ENCODE data around the gene TSGA10.
"Not testable (repeated sequence)": the region's sequence is repeated elsewhere in the genome, so short reads cannot be mapped to it uniquely, and the experiment has no call there.

TSGA10 gene

GRCh38 chr2:99067871-99068625 lies 86.7 kb downstream of the TSGA10 start:
- no peak for DNase-seq

GRCh38 chr2:99066075-99066958 lies 88.4 kb downstream of the TSGA10 start:
- peak; percentile 81 for DNase-seq

GRCh38 chr2:99049187-99049586 lies 105.6 kb downstream of the TSGA10 start:
- DNase-seq: not testable (repeated sequence)

DNA sequence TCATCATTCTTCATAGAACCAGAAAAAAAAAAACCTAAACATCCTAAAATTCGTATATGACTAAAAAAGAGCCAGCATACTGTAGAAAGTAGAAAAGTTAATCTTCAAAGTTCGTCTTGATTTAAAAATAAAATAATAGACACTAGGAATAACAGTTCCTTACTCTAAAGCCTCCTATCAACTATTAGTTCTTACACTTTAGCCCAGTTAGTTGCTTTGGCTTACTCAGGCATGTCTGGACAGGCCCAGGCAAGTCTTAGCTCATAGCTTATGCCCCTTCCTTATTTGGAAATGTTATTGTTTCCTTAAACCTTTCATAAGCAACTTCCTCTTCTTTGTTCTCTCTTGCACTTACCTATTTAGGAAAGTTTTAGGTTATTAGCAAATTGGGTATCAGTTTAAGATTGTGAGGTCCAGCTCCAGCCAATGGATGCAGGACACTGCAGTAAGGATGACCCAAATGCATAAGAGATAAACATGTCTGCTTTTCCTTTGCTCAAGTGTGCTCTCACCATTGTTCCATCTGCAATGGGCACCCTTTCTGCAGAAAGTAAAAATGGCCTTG lies 113.9 kb downstream of the TSGA10 start:
- DNase-seq: not testable (repeated sequence)

DNA sequence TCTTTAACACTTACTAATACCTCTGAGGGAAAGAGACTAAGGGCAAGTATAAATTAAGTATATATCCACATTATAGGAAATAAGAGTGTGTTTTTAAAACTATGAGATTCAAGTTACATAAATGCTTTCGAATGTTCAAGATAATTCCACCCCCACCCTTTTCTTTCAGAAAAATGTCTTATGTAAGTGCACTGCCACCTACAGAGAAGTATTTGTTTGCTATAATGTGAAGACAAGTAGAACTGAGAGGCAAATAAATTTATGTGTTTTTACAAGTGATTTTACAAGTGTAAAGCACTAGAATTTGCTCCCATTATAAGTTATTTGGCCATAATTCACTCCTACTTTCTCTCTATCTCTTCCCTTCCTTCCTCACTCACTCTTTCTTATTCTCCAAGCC lies 118.8 kb downstream of the TSGA10 start:
- DNase-seq: no peak

DNA sequence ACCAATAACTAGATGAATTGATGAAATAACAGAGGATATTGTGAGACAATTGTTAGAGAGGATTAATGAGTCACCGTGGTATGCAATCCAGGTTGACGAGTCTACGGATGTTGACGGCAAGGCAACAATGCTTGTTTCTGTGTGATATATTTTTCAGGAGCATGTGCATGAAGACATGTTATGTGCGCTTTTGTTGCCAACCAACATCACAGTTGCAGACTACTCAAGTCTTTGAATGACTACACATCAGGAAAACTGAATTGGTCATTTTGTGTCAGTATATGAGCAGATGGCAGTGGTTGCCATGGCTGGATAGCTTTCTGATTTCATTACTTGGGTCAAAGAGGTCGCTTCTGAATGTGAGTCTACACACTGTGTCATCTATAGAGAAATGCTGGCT lies 122.0 kb downstream of the TSGA10 start:
- DNase-seq: no peak

GRCh38 chr2:99032001-99032400 lies 122.7 kb downstream of the TSGA10 start:
- no peak for DNase-seq

- no peak for DNase-seq
These were observed 123.3 kb downstream of the TSGA10 start for GRCh38 chr2:99031481-99031880.

DNA sequence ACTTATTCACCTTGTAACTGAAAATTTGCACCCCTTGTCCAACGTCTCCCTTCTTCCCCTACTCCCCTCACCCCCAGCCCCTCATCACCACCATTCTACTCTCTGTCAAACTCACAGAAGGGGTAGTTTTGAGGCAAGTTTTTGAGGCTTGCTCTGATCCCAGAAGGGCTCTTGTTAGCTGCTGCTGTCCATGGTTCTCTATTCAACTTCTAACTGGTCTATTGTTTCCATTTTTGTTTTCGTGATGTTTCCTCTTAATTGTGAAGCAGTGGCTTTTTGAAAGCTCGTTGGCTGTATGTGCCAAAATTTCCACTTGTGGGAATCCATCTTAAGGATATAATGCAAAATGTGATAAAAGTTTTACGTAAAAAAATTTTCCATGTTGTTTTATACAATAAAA lies 126.2 kb downstream of the TSGA10 start:
- no peak for DNase-seq

GRCh38 chr2:99027856-99028255 lies 126.9 kb downstream of the TSGA10 start:
- no peak for DNase-seq

GRCh38 chr2:99000708-99001107 lies 154.0 kb downstream of the TSGA10 start:
- no peak for DNase-seq

DNA sequence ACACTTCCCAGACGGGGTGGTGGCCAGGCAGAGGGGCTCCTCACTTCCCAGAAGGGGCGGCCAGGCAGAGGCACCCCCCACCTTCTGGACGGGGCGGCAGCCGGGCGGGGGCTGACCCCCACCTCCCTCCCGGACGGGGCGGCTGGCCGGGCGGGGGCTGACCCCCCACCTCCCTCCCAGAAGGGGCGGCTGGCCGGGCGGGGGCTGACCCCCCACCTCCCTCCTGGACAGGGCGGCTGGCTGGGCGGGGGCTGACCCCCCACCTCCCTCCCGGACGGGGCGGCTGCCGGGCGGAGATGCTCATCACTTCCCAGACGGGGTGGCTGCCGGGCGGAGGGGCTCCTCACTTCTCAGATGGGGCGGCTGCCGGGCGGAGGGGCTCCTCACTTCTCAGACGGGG lies 166.0 kb downstream of the TSGA10 start:
- DNase-seq: not testable (repeated sequence)

DNA sequence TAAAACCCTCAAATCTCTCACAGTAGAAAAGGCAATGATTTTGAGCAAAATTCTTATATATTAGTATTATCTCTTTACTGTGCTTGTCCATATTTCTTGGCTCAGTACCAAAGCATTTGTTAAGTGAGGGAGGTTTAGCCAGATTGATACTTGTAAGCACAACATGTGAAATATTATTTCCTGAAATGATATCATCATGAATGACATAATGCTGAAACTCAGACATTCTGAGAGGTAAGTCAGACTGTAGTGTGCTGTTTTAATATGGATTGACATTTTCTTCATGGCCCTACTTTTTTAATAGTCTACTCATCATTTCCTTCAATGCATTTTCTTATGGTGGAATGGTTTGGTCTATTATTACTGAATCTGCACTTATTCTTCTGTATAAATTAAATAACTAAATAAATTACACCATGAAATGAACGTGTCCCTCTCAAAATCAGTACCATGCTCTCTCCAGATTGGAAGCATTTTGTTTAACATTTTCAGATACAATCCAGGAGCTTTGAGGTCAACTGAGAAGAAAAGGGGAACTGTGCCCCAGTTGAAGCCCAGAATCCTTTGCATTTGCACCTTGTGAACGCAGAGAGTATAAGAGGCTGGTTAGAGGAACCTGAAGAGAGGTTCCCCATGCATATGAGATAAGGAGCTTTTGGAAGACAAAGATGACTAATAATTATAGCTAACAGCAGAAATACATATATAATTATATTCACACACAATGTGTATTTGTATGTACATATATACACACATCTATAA lies 168.7 kb downstream of the TSGA10 start:
- no peak for DNase-seq

GRCh38 chr2:98975611-98976010 lies 179.1 kb downstream of the TSGA10 start:
- no peak for DNase-seq

DNA sequence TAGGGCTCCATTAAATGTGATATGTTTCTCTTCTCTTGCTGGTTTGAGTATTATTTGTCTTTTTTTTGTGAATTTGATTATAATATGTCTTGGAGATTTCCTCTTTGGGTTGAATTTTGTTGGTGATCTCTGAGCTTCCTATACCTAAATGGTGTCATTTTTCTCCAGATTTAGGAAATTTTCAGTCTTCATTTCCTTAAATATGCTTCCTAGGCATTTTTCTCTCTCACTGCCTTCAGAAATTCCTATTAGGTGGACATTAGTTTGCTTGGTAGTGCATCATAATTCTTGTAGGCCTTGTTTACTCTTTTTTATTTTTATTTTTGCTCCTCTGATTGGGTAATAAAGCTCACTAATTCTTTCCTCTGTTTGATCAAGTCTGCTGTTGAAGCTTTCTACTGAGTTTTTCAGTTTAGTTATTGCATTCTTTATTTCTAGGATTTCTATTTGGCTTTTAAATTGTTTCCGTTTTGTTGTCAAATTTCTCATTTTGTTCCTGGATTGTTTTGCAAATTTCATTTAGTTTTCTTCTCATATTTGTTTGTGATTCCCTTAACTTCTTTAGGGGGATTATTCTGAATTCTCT lies 182.1 kb downstream of the TSGA10 start:
- no peak for DNase-seq

DNA sequence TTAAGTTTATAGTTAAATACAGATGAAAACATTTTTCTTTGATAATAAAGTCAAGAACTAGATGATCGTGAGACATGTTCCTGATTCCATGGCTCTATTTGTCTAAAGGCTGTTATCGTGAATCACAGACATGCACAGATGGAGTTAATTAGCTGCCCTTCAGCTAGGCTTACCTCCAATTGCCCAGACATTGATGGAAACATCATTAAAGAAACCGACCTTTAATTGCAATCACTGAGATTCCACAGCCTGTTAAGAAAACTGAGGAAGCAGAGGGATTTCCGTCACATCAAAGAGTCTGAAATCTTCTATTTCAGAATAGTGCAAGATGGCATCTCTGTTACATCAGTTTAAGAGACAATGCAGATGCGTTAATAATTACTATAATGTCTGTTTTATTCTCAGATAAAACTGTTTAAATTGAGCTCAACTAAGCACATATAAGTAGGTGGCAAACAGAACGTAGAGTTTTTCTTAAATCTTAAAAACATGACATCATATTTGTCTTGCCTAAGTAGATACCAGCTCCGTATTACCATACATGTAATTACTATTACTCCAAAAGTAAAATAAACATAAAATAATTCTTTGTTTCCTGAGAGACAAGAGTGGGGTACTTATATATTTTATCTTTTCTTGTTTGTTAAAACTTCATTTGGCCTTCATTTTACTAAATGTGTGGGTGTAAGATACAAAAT lies 194.8 kb downstream of the TSGA10 start:
- DNase-seq: no peak

DNA sequence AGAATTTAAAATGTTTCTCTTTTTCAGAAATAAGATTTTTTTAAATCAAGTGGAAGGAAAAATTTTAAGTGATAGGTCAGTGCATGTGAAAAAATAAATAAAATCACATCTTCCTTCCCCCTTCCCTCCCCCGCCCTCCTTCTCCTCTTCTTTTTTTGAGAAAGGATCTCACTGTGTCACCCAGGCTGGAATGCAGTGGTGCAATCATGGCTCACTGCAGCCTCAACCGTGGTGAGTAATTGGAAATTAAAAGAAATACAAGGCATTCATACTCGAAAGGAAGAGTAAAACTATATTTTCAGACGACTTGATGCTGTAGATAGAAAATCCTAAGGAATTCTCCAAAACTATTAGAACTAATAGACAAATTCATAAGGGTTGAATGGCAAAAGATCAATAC lies 201.8 kb downstream of the TSGA10 start:
- no peak for DNase-seq

DNA sequence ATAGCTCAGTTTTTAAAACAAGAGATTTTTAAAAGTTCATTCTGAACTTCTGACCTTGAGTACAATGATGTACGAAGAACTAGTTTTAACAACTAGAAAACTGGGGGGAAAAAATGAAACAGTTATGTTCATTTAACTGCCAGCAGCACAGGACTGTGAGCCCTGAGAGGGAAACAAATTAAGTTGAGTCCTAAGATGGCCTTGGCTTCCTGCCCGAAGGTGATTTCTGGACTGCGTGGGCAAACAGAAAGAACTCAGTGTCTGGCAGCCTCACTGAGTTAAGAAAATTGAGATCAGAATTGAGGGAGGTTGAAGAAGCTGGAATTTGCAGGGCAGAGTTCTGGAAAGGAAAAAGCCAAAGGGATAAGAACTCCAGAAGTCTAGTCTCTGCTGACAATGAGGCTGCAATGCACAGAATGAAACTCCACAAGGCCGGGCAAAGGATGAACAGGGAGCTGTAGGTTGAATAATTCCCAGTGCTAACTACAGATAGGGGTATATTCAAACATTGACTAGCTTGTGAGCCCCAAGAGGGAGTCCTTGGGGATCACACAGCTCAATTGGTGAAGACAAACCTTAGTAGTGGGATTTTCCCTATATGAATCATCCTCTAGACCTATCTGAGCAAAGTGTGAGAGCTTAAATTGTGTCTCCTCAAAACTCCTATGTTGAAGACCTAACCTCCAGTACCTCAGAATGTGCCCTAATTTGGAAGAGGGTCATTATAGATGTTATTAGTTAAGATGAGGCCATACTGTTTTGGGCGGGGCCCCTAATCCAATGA lies 205.6 kb downstream of the TSGA10 start:
- DNase-seq: no peak

DNA sequence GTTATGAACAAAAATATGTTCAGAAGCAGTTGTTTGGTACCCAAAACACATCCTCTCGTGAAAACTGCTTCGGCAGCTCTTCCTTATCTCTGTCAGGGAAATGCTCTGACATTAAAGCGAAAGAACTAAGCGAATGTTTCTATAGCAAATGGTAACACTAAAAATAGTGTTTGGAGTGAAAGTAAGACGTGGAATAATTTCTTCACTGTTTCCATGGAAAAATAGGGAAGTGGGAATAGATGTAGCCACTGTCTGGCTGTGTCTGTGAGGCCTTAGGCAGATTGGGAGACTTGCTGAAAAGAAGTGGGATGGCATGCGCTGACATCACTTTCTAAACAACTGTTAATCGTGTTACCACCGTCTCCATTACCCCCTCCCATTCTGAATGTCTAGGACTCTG lies 207.2 kb downstream of the TSGA10 start:
- no peak for DNase-seq

Measured in hematopoietic multipotent progenitor cell treated with erythropoietin and hydrocortisone succinate and interleukin-3 and kit ligand, for 8 days (in vitro differentiated cells).